Endodermal cell (in vitro differentiated cells): ENCODE data around the gene TBXA2R. TPM values are rescaled to one million over a fixed set of nuclear protein-coding genes. Genes with fewer than 3 reads are reported as not detected.
"Not testable (repeated sequence)": the region's sequence is repeated elsewhere in the genome, so short reads cannot be mapped to it uniquely, and the experiment has no call there.

Source experiments
- DNase-seq: peaks from one replicate; pipeline ENCODE4 v3.0.0-alpha.2; 2017
- H3K27ac ChIP-seq: 2 replicates; pipeline ENCODE4 v1.5.1; 2013; ENCODE audit warnings: mild to moderate bottlenecking, low read depth, low read length, moderate library complexity
- H3K27me3 ChIP-seq: 2 replicates; pipeline ENCODE4 v1.6.1; 2013; ENCODE audit warnings: mild to moderate bottlenecking, low read length, moderate library complexity; ENCODE audit not compliant: insufficient read depth, control insufficient read depth, poor library complexity, severe bottlenecking
- H3K36me3 ChIP-seq: 2 replicates; pipeline ENCODE4 v1.7.0; 2013; ENCODE audit warnings: mild to moderate bottlenecking, low read length, moderate library complexity; ENCODE audit not compliant: control insufficient read depth, insufficient read depth
- H3K4me1 ChIP-seq: one replicate; pipeline ENCODE4 v1.7.0; 2013; ENCODE audit warnings: low read length; ENCODE audit not compliant: control insufficient read depth, insufficient read depth
- H3K4me3 ChIP-seq: 2 replicates; pipeline ENCODE4 v1.5.1; 2013; ENCODE audit warnings: mild to moderate bottlenecking, low read length, moderate library complexity
- H3K9ac ChIP-seq: 2 replicates; pipeline ENCODE4 v1.6.1; 2013; ENCODE audit warnings: mild to moderate bottlenecking, low read length, moderate library complexity; ENCODE audit not compliant: poor library complexity, severe bottlenecking; ENCODE audit errors: extremely low read depth
- H3K9me3 ChIP-seq: 2 replicates; pipeline ENCODE4 v1.6.1; 2013; ENCODE audit warnings: mild to moderate bottlenecking, low read length, moderate library complexity; ENCODE audit not compliant: control insufficient read depth
- H3K27ac Mint-ChIP-seq: 2 replicates; pipeline ENCODE4 v1.8.0; 2020; ENCODE audit warnings: mixed read lengths
- H3K27me3 Mint-ChIP-seq: 2 replicates; pipeline ENCODE4 v1.8.0; 2021; ENCODE audit warnings: mild to moderate bottlenecking, mixed read lengths; ENCODE audit not compliant: insufficient read depth
- H3K36me3 Mint-ChIP-seq: 2 replicates; pipeline ENCODE4 v1.8.0; 2020; ENCODE audit warnings: low read depth, mixed read lengths
- H3K4me1 Mint-ChIP-seq: 2 replicates; pipeline ENCODE4 v1.8.0; 2020; ENCODE audit warnings: mixed read lengths
- H3K4me3 Mint-ChIP-seq: 2 replicates; pipeline ENCODE4 v1.8.0; 2020; ENCODE audit warnings: mild to moderate bottlenecking, moderate library complexity, mixed read lengths
- H3K9me3 Mint-ChIP-seq: 2 replicates; pipeline ENCODE4 v1.8.0; 2020; ENCODE audit warnings: mild to moderate bottlenecking, mixed read lengths
- CTCF ChIP-seq: fragments of 200-600 bp; sonication (generic); conservative IDR thresholded peaks from 2 replicates; pipeline ENCODE4 v1.5.0; 2021; ENCODE audit warnings: antibody characterized with exemption, mild to moderate bottlenecking
- WGBS, 2 experiments: methylation state at CpG; one replicate each; pipeline versions ENCODE4 v1.1.5 to v1.1.7; 2013; ENCODE audit warnings: missing lambda C conversion rate in 2 of 2, mixed read lengths in 1 of 2; ENCODE audit not compliant: insufficient coverage in 1 of 2, insufficient read length in 1 of 2; 5-methylcytosine and 5-hydroxymethylcytosine counted together
- total RNA-seq, 2 donors: library from RNA; stranded (reverse); fragmentation: NEBNext Ultra II Directional in 1 of 2; extraction: Animal tissue kit (Norgen Biotek cat#: 25700) in 1 of 2; gene quantifications; 2 replicates in 1 of 2; 3 replicates in 1 of 2; pipeline ENCODE4 v1.2.1, GENCODE V29; 2021

TBXA2R gene
- total RNA-seq, 2 donors from 2014 or later, result 0.29 to 0.42 TPM

DNA sequence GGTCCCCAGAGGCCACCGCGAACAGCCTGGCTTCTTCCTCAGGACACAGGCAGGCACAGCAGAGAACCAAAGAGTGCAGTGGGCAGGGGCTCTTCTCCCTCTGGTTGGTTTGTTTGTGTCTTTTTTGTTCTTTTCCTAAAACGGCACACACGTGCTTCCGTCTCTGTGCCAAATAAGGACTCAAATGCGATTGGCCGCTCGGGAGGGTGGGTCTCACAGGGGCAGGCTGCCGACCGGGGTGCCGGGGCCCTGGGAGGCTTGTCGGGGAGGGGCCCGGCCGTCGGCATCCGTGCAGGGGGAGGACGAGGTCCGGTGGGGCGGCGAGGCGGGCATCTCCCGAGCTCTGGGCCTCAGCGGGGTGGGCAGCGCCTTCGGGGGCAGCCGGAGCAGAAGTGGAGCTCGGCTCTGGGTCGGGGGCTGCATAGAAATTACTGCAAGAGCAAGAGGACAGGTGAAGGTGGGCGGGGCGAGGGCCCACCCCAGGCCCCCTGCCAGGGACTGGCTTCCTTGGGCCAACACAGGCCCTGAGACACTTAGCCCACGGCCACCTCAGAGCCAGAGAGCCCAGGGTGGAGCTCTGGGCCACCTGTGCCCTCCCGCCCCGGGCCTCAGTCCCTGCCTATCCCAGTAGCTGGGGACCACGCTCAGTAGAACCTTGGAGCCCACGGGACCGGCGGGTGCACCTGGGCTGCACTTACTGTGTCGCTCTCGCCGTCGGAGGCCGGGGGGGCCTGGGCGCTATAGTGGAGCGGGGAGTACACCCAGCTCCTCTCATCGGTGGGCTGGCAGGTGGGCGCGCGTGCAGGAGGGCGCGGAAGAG, 26.3 kb upstream of the TBXA2R start:
- no peak for DNase-seq
- no peak for TF ChIP-seq CTCF
- Mint-ChIP-seq H3K27ac (peak overlapping the region; percentile 39), H3K36me3 (peaks cover 17% of the 10 kb centered on the region), H3K27me3 (no peaks in the 10 kb centered on the region), H3K4me3 (no peak overlapping the region), H3K4me1 (no peaks in the 10 kb centered on the region), H3K9me3 (no peaks in the 10 kb centered on the region)
- Histone ChIP-seq H3K27ac (no peak overlapping the region), H3K27me3 (no peaks in the 10 kb centered on the region), H3K4me3 (no peak overlapping the region), H3K9me3 (no peaks in the 10 kb centered on the region), H3K4me1 (no peaks in the 10 kb centered on the region), H3K9ac (no peak overlapping the region), H3K36me3 (no peaks in the 10 kb centered on the region)
- 90 to 95% methylated on average over 11 to 50 of the region's 50 CpGs for WGBS, 2 experiments

DNA sequence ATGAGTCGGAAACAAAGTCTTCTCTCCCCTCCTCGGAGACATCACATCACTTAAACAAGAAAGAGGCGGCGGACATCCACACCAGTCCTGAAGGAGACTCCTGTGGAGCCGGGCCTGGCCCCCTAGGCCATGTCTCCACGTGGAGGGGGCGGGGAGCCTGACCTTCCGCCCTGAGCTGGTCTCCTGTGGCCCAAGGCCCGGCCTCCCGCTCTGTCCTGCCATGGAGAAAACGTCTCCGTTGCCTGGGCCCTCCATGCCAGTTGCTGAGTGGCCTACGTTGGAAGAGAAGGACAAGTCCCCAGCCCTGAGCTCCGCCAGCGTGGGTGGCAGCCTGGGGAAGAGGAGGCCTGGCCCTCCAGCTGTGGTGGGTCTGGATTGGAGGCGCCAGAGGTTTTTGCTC, 25.4 kb upstream of the TBXA2R start:
- 93 to 100% methylated on average over 2 to 16 of the region's 16 CpGs for WGBS, 2 experiments

DNA sequence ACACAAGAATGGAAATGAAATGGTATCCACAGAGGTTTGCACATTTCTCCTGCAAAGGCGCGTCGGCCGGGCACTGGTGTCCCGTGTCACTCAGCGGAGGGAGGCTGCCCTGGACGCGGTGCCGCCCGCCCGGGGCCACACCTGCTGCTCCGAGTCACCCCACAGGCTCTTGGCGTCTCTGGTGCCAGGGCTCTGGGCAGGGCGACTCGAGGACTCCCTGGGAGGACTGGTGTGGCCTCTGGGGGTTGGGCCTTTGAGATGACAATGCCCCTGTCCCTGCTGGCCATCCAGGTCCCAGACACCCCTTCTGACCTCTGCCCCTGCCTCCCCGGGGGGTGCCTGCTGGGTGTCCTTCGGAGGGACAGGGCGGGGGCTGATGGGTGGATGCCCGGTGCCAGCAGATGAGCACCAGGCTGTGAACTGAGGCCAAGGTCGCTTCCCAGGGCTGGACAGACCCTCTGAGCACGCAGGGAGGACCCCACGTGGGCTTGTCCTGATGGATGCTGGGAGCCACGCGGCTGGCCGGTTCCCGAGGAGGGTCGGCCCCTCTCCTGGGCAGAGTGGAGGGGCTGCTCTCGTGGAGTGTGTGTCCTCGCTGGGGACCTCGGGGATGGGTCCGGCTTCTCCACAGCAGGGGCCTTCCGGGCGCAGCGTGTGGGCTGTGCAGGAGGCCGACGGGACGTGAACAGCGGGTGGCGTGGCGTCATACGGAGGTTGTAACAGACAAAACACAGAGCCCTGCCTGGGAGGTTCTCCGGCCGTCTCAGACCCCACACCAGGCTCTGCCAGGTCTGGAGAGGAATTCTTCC, 24.6 kb upstream of the TBXA2R start:
- Histone ChIP-seq H3K36me3 (no peaks in the 10 kb centered on the region), H3K4me1 (no peaks in the 10 kb centered on the region), H3K4me3 (no peak overlapping the region), H3K9ac (no peak overlapping the region), H3K27me3 (no peaks in the 10 kb centered on the region), H3K27ac (no peak overlapping the region), H3K9me3 (no peaks in the 10 kb centered on the region)
- Mint-ChIP-seq H3K4me3 (no peak overlapping the region), H3K36me3 (peaks cover 13% of the 10 kb centered on the region), H3K4me1 (no peaks in the 10 kb centered on the region), H3K9me3 (no peaks in the 10 kb centered on the region), H3K27ac (no peak overlapping the region), H3K27me3 (no peaks in the 10 kb centered on the region)
- no peak for TF ChIP-seq CTCF
- WGBS, 2 experiments, result 90 to 92% methylated on average over 29 to 43 of the region's 43 CpGs
- DNase-seq, result no peak

More for the DNA sequence above, 25.4 kb upstream of the TBXA2R start:
- no peaks in the 10 kb centered on the region for H3K9me3 Mint-ChIP-seq
- Histone ChIP-seq H3K27ac (no peak overlapping the region), H3K4me1 (no peaks in the 10 kb centered on the region), H3K27me3 (no peaks in the 10 kb centered on the region), H3K4me3 (no peak overlapping the region), H3K36me3 (no peaks in the 10 kb centered on the region), H3K9ac (no peak overlapping the region), H3K9me3 (no peaks in the 10 kb centered on the region)
- no peak overlapping the region for H3K4me3 Mint-ChIP-seq
- H3K27me3 Mint-ChIP-seq, result no peaks in the 10 kb centered on the region
- H3K27ac Mint-ChIP-seq, result no peak overlapping the region
- no peak for DNase-seq
- peaks cover 17% of the 10 kb centered on the region for H3K36me3 Mint-ChIP-seq
- H3K4me1 Mint-ChIP-seq, result no peaks in the 10 kb centered on the region
- TF ChIP-seq CTCF, result no peak

- H3K9me3 Mint-ChIP-seq, H3K27ac Mint-ChIP-seq, H3K27me3 ChIP-seq, H3K4me3 Mint-ChIP-seq, H3K27ac ChIP-seq, H3K36me3 ChIP-seq, H3K9ac ChIP-seq, H3K4me1 ChIP-seq, H3K4me1 Mint-ChIP-seq, H3K27me3 Mint-ChIP-seq, H3K9me3 ChIP-seq, H3K4me3 ChIP-seq, DNase-seq: not testable (repeated sequence)
- H3K36me3 Mint-ChIP-seq, result peaks cover 13% of the 10 kb centered on the region
- 86 to 87% methylated on average over 7 to 9 of the region's 9 CpGs for WGBS, 2 experiments
Observed at GRCh38 chr19:3628766-3629165, 22.1 kb upstream of the TBXA2R start.
